ENCODE results near the gene MAMLD1. TPM values are rescaled to one million over a fixed set of nuclear protein-coding genes. Genes with fewer than 3 reads are reported as not detected.

MAMLD1 gene
- total and polyA plus RNA-seq, 11 donors = 1.2 to 3.0 (median 1.4) TPM

DNA sequence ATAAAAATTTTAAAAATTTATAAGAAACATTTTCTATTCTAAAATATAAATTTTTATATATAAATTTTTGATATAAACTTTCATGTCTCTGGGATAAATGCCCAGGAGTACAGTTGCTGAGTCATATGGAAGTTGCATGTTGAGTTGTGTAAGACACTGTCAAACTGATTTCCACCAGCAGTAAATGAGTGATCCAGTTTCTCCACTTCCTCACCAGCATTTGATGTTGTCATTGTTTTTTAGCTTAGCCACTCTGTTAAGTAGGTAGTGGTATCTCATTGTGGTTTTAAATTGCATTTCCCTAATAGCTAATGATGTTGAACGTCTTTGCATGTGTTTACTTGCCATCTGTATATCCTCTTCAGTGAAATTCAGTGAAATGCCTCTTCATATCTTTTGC is 66.5 kb downstream of the MAMLD1 start:
- no peak overlapping the region for H3K27ac ChIP-seq
- WGBS, 4 donors = 46 to 78% (median 62%) methylated on average over 1 of the region's 1 CpG
- no peak for ATAC-seq
- intact Hi-C loops (cut with DNase I) = no loop called here
- no peaks in the 10 kb centered on the region for H3K9me3 ChIP-seq
- no peaks in the 10 kb centered on the region for H3K4me1 ChIP-seq
- no peak overlapping the region for H3K4me3 ChIP-seq
- DNase-seq = no peak
- H3K27me3 ChIP-seq = no peaks in the 10 kb centered on the region
- no peaks in the 10 kb centered on the region for H3K36me3 ChIP-seq
- no peak for TF ChIP-seq POLR2A (IDR thresholded peaks at IDR 0.05)

DNA sequence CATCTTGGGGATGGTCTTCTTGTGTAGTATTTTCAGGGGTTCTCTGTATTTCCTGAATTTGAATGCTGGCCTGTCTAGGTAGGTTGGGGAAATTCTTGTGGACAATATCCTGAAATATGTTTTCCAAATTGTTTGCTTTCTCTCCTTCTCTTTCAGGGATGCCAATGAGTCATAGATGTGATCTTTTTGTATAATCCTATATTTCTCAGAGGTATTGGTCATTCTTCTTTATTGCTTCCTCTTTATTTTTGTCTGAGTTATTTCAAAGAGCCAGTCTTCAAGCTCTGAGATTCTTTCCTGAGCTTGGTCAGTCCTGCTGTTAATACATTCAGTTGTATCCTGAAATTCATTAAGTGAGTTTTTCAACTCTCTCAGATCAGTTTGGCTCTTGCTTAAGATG is 73.1 kb downstream of the MAMLD1 start:
- TF ChIP-seq, protein P1, sequence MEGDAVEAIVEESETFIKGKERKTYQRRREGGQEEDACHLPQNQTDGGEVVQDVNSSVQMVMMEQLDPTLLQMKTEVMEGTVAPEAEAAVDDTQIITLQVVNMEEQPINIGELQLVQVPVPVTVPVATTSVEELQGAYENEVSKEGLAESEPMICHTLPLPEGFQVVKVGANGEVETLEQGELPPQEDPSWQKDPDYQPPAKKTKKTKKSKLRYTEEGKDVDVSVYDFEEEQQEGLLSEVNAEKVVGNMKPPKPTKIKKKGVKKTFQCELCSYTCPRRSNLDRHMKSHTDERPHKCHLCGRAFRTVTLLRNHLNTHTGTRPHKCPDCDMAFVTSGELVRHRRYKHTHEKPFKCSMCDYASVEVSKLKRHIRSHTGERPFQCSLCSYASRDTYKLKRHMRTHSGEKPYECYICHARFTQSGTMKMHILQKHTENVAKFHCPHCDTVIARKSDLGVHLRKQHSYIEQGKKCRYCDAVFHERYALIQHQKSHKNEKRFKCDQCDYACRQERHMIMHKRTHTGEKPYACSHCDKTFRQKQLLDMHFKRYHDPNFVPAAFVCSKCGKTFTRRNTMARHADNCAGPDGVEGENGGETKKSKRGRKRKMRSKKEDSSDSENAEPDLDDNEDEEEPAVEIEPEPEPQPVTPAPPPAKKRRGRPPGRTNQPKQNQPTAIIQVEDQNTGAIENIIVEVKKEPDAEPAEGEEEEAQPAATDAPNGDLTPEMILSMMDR (IDR thresholded peaks at IDR 0.05) = no peak
- TF ChIP-seq POLR2A (IDR thresholded peaks at IDR 0.05) = no peak
- ATAC-seq (no peak), DNase-seq (no peak)
- intact Hi-C loops (cut with DNase I) = no loop called here
- H3K27me3 ChIP-seq = no peaks in the 10 kb centered on the region
- H3K36me3 ChIP-seq = no peaks in the 10 kb centered on the region
- peaks cover 0 to 6% (median 0%) of the 10 kb centered on the region in 12 donors for H3K9me3 ChIP-seq
- H3K27ac ChIP-seq = no peak overlapping the region
- no peak overlapping the region for H3K4me3 ChIP-seq
- no peaks in the 10 kb centered on the region for H3K4me1 ChIP-seq

DNA sequence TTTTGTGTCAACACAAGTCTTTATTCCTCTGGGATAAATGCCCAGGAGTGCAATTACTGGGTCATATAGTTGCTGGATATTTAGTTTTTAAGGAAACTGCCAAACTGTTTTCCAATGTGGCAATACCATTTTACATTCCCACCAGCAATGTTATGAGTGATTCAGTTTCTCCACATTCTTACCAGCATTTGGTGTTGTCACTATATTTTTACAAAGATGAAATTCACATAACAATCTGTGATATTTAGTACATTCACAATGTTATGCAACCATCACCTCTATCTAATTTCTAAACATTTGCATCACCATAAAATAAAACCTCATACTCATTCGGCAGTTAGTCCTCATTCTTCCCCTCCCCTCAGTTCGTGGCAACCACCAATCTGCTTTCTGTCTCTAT is 75.0 kb downstream of the MAMLD1 start:
- no peaks in the 10 kb centered on the region for H3K4me1 ChIP-seq
- DNase-seq = no peak
- H3K9me3 ChIP-seq = peaks cover 0 to 6% (median 0%) of the 10 kb centered on the region in 12 donors
- no peaks in the 10 kb centered on the region for H3K36me3 ChIP-seq
- H3K27me3 ChIP-seq = no peaks in the 10 kb centered on the region
- H3K27ac ChIP-seq = no peak overlapping the region
- 78 to 90% (median 86%) methylated on average over 2 of the region's 2 CpGs for WGBS, 4 donors
- H3K4me3 ChIP-seq = no peak overlapping the region
- no peak for ATAC-seq
- no peak for TF ChIP-seq POLR2A (IDR thresholded peaks at IDR 0.05)
- TF ChIP-seq, protein P1 (IDR thresholded peaks at IDR 0.05) = no peak
- intact Hi-C loops (cut with DNase I) = no loop called here

DNA sequence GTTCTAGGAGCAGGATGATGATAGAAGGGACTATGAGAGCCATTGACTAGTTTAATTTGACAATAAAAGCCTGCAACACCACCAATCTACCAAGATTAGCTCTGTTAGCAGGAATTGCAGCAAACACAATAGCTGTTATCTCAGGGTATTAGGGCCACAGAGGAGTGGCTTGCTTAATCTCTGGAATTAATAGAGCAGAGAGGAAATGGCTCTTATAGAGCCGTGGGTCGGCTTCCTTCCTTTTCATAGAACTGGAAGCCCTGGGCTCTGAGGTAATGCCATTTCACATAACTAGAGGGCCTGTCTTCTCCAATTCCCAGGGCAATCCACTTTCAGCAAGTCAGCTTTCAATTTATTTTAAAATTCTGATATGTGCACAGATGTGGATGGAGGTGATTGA is 83.0 kb downstream of the MAMLD1 start:
- Histone ChIP-seq H3K36me3 (no peaks in the 10 kb centered on the region), H3K4me1 (peaks cover 0 to 15% (median 0%) of the 10 kb centered on the region in 12 donors), H3K27ac (peak overlapping the region in 9 of 12 donors; percentile 9 to 59 (median 53)), H3K4me3 (no peak overlapping the region), H3K9me3 (no peaks in the 10 kb centered on the region), H3K27me3 (no peaks in the 10 kb centered on the region)
- ATAC-seq (peak; percentile 47 to 89 (median 68)), DNase-seq (no peak)
- intact Hi-C loops (cut with DNase I) = no loop called here
- TF ChIP-seq POLR2A (IDR thresholded peaks at IDR 0.05) = no peak
- TF ChIP-seq, protein P1 (IDR thresholded peaks at IDR 0.05) = no peak
- WGBS, 4 donors = 50 to 63% (median 54%) methylated on average over 2 of the region's 2 CpGs

DNA sequence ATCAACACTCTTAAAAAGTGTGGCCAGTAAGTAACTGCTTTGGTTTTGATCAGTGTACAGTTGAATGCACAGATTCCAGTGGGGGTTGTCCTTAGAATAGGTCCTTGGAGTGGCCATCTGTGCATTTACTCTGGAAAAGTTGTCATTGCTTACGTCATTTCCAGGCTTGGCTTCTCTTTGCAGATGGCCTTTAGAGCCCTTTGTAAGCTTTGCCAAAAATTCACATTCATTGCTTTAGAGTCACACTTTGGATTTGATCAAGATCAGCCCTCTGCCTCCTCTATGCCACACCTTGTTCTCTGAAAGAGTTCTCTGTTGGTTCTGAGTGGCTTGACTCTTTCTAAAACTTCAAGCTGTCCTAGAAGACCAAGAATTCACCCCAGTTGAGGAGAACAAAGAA is 83.9 kb downstream of the MAMLD1 start:
- intact Hi-C loops (cut with DNase I) = no loop called here
- Histone ChIP-seq H3K4me1 (peaks cover 0 to 15% (median 0%) of the 10 kb centered on the region in 12 donors), H3K27me3 (no peaks in the 10 kb centered on the region), H3K27ac (peak overlapping the region in 4 of 12 donors; percentile 39 to 59 (median 56)), H3K36me3 (no peaks in the 10 kb centered on the region), H3K4me3 (no peak overlapping the region), H3K9me3 (no peaks in the 10 kb centered on the region)
- DNase-seq = no peak
- 28 to 55% (median 45%) methylated on average over 1 of the region's 1 CpG for WGBS, 4 donors
- ATAC-seq = peak in 1 of 4 donors; percentile 72
- TF ChIP-seq POLR2A (IDR thresholded peaks at IDR 0.05) = no peak
- TF ChIP-seq, protein P1 (IDR thresholded peaks at IDR 0.05) = no peak
